Activated naive CD8-positive, alpha-beta T cell treated with anti-CD3 and anti-CD28 coated beads for 36 hours (primary cell): ENCODE data around the gene ZNF469. TPM values are rescaled to one million over a fixed set of nuclear protein-coding genes. Genes with fewer than 3 reads are reported as not detected.

Experiments
- DNase-seq: peaks from one replicate; pipeline ENCODE4 v3.0.0; 2021
- H3K27ac Mint-ChIP-seq: one replicate; pipeline ENCODE4 v1.8.0; 2022; ENCODE audit warnings: mild to moderate bottlenecking, moderate library complexity, mixed read lengths
- H3K27me3 Mint-ChIP-seq: one replicate; pipeline ENCODE4 v1.8.0; 2022; ENCODE audit warnings: mild to moderate bottlenecking, mixed read lengths
- H3K36me3 Mint-ChIP-seq: one replicate; pipeline ENCODE4 v1.8.0; 2021; ENCODE audit warnings: mild to moderate bottlenecking, mixed read lengths
- H3K4me1 Mint-ChIP-seq: one replicate; pipeline ENCODE4 v1.8.0; 2021; ENCODE audit warnings: mixed read lengths
- H3K4me3 Mint-ChIP-seq: one replicate; pipeline ENCODE4 v1.8.0; 2022; ENCODE audit warnings: mild to moderate bottlenecking, moderate library complexity, mixed read lengths
- H3K9me3 Mint-ChIP-seq: one replicate; pipeline ENCODE4 v1.8.0; 2022; ENCODE audit warnings: mixed read lengths
- total RNA-seq, 2 experiments: library from RNA; stranded (reverse); gene quantifications; one replicate each; pipeline ENCODE4 v1.2.3, GENCODE V29; 2021

The ZNF469 gene, protein sequence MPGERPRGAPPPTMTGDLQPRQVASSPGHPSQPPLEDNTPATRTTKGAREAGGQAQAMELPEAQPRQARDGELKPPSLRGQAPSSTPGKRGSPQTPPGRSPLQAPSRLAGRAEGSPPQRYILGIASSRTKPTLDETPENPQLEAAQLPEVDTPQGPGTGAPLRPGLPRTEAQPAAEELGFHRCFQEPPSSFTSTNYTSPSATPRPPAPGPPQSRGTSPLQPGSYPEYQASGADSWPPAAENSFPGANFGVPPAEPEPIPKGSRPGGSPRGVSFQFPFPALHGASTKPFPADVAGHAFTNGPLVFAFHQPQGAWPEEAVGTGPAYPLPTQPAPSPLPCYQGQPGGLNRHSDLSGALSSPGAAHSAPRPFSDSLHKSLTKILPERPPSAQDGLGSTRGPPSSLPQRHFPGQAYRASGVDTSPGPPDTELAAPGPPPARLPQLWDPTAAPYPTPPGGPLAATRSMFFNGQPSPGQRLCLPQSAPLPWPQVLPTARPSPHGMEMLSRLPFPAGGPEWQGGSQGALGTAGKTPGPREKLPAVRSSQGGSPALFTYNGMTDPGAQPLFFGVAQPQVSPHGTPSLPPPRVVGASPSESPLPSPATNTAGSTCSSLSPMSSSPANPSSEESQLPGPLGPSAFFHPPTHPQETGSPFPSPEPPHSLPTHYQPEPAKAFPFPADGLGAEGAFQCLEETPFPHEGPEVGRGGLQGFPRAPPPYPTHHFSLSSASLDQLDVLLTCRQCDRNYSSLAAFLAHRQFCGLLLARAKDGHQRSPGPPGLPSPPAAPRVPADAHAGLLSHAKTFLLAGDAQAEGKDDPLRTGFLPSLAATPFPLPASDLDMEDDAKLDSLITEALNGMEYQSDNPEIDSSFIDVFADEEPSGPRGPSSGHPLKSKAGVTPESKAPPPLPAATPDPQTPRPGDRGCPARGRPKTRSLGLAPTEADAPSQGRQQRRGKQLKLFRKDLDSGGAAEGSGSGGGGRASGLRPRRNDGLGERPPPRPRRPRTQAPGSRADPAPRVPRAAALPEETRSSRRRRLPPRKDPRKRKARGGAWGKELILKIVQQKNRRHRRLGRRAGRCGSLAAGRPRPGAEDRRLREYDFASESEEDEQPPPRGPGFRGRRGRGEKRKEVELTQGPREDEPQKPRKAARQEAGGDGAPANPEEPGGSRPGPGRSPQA (N-terminal part only)
- total RNA-seq = 1 to 10 TPM; 1.2 to 1.3 TPM

DNA sequence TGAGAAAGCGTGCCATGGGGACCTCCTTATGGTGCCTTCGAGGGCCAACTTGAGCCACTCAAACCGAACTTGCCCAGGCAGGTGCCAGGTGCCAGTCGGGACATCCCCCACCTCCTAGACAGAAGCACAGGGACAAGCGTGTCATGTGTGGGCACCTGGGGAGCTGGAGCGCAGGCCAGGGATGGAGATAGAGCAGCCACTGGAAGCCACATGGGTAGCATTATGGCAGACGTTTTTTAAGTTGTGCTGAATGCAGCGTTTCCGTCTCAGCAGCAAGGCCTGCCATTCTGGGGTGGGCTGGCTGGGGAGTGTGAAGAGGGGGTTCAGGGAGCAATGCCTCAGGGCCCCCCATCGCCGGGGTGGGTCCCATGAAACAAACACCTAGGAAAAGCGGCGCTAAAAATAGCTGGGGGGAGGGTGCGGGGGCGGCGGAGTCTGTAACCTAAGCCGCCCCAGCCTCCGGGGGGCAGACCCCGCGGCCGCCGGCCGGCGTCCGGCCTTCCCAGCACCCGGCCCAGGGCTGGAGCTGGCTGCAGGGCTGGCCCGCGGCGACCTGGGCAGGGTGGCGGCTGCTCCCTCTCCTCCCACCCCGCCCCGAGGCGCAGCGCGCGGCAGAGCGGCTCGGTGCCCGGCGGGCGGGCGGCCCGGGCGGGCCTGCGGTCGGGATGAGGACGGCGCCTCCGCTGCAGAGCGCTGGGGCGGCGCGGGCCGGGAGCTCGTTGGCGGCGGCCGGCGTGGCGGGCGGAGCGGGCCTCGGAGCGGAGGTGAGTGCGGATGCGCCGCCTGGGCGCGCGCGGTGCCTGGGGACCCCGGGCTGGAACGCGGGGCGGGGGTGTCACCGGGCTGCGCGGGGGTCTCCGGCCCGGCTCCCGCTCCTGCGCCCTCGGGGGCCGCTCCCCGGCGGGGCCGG is at the start of gene ZNF469:
Gene ZNF469 (plus strand): TSS at position 469 of the 910 bp plus-strand sequence. CDS start 44,512 bp downstream, outside the sequence.
- Mint-ChIP-seq H3K9me3 (no peaks in the 10 kb centered on the region), H3K27me3 (peaks cover 38% of the 10 kb centered on the region), H3K4me3 (no peak within 1 kb of the TSS), H3K4me1 (no peaks in the 10 kb centered on the region), H3K27ac (no peak within 1 kb of the TSS), H3K36me3 (no peaks in the 10 kb centered on the region)
- DNase-seq = no peak

DNA sequence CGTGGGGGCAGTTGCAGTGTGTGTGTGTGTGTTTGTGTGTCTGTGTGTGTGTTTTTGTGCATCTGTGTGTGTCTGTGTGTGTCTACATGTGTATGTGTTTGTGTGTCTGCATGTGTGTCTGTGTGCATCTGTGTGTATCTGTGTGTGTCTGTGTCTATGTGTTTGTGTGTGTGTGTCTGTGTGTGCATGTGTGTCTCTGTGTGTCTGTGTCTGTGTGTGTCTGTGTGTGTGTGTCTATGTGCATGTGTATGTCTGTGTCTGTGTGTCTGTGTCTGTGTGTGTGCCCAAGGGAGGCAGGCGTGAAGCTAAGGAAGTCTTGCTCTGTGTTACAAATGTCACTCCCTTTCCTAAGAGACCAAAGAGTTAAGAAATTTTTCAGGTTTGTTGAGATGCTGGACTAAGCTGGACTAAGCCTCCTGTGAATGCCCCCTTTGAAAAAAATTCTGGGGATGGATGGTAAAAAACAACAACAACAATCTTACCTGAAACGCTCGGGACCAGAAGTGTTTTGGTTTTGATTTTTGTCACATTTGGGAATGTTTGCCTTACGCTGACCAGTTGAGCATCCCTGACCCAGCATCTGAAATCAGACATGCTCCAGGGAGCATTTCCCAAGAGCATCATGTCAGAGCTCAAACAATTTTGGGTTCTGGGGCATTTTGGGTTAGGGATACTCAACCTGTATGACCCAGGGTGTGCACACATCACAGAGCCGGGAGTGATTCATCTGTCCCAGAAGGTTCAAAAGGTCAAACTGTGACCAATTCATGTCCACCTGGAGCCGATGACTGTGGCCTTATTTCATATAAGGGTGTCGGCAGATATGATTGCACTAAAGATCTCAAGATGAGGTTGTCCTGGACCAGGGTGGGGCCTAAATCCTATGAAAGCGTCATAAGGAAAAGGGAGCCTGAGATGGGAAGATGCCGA is 48.6 kb upstream of the ZNF469 start:
- no peak for DNase-seq
- H3K27ac Mint-ChIP-seq = no peak overlapping the region
- peaks cover 11% of the 10 kb centered on the region for H3K27me3 Mint-ChIP-seq
- H3K9me3 Mint-ChIP-seq = no peaks in the 10 kb centered on the region
- no peaks in the 10 kb centered on the region for H3K36me3 Mint-ChIP-seq
- H3K4me1 Mint-ChIP-seq = peaks cover 2% of the 10 kb centered on the region
- no peak overlapping the region for H3K4me3 Mint-ChIP-seq

DNA sequence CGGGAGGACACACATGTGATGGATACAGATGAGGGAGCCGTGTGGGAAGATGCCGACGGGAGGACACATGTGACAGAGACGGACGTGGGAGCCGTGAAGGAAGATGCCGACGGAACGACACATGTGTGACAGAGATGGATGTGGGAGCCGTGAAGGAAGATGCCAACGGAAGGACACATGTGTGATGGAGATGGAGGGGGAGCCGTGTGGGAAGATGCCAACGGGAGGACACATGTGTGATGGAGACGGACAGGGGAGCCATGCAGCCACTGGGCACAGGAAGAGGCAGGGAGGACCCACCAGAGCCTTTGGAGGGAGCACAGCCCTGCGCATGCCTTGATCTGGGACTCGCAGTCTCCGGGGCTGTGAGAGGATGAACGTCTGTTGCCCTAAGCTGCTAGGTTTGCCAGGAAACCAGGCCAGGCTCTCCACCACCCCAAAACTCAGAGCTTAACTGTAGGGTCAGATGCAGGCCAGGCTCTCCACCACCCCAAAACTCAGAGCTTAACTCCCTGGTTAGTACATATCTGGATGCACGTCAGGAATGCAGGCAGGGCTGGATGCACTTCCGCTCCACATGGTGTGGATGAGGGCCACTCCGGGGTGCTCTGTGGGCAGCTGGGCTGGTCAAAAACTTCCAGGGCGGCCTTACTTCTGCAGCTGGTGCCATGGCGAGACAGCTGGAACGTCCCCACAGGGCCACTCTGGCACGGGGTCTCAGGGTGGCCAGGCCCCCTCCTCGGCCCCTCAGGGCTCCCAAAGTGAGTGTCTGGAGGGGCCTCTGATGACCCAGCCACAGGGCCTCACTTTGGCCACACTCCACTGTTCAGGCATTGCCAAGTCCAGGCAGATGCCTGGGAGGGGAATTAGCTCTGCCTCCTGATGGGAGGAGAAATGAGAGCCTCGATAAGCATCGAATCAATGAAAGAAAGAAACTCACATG is 47.7 kb upstream of the ZNF469 start:
- Mint-ChIP-seq H3K36me3 (no peaks in the 10 kb centered on the region), H3K9me3 (no peaks in the 10 kb centered on the region), H3K27me3 (peaks cover 11% of the 10 kb centered on the region), H3K4me3 (no peak overlapping the region), H3K27ac (no peak overlapping the region), H3K4me1 (peaks cover 2% of the 10 kb centered on the region)
- DNase-seq = no peak

DNA sequence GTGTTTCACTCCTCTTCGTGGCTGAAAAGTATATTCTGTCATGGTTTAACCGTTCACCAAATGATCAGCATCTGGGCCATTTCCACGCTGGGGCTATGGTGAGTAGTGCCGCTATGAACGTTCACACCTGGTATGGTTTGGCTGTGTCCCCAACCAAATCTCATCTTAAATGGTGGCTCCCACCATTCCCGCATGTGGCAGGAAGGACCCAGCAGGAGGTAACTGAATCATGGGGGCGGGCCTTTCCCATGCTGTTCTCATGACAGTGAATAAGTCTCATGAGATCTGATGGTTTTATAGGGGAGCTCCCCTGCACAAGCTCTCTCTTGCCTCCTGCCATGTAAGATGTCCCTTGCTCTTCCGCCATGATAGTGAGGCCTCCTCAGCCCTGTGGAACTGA is 45.7 kb upstream of the ZNF469 start:
- H3K27ac Mint-ChIP-seq = no peak overlapping the region
- no peaks in the 10 kb centered on the region for H3K9me3 Mint-ChIP-seq
- peaks cover 11% of the 10 kb centered on the region for H3K27me3 Mint-ChIP-seq
- no peaks in the 10 kb centered on the region for H3K36me3 Mint-ChIP-seq
- no peak for DNase-seq
- H3K4me3 Mint-ChIP-seq = no peak overlapping the region
- peaks cover 2% of the 10 kb centered on the region for H3K4me1 Mint-ChIP-seq

DNA sequence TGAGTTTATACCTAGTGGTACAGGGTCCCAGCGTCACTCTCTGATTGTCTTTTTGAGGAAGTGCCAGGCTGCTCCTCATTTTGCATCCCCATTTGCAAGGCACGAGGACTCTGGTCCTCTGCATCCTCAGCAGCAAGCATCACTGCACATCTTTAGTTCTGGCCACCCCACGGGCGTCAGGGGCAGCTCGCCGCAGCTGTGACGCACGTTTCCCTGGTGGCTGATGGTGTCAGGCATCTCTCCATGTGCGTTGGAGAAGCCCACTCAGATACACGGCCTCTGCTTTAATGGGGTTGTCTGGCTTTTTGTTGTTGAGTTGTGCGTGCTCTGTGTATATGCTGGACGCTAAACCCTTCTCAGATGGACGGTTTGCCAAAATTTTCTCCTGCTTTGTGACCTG is 45.2 kb upstream of the ZNF469 start:
- no peak overlapping the region for H3K27ac Mint-ChIP-seq
- no peaks in the 10 kb centered on the region for H3K9me3 Mint-ChIP-seq
- no peak for DNase-seq
- H3K4me1 Mint-ChIP-seq = peaks cover 2% of the 10 kb centered on the region
- no peaks in the 10 kb centered on the region for H3K36me3 Mint-ChIP-seq
- H3K27me3 Mint-ChIP-seq = peaks cover 11% of the 10 kb centered on the region
- H3K4me3 Mint-ChIP-seq = no peak overlapping the region

DNA sequence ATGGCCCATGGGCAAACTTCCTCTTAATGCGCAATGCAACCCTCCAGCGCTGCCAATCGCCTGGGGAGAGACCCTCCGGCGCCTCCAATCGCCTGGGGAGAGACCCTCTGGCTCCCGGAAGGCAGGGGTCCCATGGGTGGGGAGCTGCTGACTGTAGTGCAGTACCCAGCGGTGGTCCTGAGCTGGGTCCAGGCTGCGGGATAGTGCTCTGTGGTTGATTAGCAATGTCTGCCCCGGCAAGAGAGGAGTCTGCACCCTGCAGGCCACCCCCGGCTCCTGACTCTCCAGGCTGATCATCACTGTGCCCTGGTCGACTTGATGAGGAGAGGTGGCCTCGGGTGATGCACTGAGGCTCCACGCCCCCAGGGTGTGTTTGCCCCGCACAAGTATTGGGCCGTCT is 44.6 kb upstream of the ZNF469 start:
- H3K27ac Mint-ChIP-seq = no peak overlapping the region
- H3K4me3 Mint-ChIP-seq = no peak overlapping the region
- peaks cover 2% of the 10 kb centered on the region for H3K4me1 Mint-ChIP-seq
- H3K9me3 Mint-ChIP-seq = no peaks in the 10 kb centered on the region
- no peaks in the 10 kb centered on the region for H3K36me3 Mint-ChIP-seq
- H3K27me3 Mint-ChIP-seq = peaks cover 11% of the 10 kb centered on the region
- DNase-seq = no peak

DNA sequence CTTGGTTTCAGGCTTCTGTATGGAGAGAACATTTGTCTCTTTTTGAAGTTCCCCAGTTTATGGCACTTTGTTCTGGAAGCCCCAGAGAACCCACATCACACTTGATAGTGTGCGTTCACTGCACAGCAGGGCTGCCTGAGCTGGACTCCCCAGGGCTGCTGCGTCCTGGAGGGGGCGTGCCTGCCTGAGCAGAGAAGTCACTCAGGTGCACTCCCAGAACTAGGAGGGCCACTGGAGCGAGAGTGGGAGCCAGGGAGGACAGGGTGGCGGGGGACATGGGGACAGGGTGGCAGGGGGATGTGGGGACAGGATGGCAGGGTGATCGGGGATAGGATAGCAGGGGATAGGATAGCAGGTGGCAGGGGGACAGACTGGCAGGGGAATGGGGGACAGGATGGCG is 43.9 kb upstream of the ZNF469 start:
- H3K27ac Mint-ChIP-seq = no peak overlapping the region
- no peaks in the 10 kb centered on the region for H3K36me3 Mint-ChIP-seq
- no peak for DNase-seq
- no peak overlapping the region for H3K4me3 Mint-ChIP-seq
- H3K4me1 Mint-ChIP-seq = no peaks in the 10 kb centered on the region
- H3K9me3 Mint-ChIP-seq = no peaks in the 10 kb centered on the region
- H3K27me3 Mint-ChIP-seq = peaks cover 6% of the 10 kb centered on the region

DNA sequence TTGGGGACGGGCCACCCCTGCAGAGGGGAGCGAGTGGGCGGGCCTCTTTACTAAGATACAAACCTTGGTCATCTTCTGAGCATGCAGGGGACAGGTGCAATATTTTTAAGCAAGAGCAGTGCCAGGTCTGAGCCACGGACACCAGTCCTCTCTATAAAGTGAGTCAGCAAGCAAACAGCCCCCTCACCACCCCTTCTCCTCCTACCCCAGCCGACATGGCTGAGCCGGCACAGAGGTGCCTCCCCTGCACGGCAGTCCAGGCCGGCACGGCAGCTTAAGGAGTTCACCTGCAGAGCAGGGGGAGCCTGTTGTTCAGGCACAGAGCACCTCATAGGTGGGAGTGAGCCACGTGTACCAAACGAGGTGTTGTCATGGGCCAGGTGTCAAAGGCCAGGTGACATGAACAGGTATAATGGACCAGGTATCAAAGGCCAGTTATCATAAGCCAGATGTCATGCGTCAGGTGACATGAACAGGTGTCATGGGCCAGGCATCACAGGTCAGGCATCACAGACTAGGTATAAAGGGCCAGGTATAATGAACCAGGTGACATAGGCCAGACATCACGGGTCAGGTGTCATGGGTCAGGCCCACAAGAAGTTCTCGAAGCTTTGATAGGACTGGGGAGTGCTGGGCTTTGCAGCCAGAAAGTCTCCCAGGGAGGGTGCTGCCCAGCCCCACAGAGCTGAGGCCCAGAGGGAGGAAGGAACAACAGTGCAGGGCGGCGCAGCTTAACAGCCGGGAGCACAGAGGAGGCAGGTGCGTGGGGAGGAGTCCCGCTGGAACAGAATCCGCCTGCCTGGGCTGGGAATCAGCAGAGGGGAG is 42.6 kb upstream of the ZNF469 start:
- no peaks in the 10 kb centered on the region for H3K9me3 Mint-ChIP-seq
- no peak overlapping the region for H3K4me3 Mint-ChIP-seq
- no peaks in the 10 kb centered on the region for H3K4me1 Mint-ChIP-seq
- H3K27me3 Mint-ChIP-seq = no peaks in the 10 kb centered on the region
- no peaks in the 10 kb centered on the region for H3K36me3 Mint-ChIP-seq
- no peak for DNase-seq
- H3K27ac Mint-ChIP-seq = no peak overlapping the region

DNA sequence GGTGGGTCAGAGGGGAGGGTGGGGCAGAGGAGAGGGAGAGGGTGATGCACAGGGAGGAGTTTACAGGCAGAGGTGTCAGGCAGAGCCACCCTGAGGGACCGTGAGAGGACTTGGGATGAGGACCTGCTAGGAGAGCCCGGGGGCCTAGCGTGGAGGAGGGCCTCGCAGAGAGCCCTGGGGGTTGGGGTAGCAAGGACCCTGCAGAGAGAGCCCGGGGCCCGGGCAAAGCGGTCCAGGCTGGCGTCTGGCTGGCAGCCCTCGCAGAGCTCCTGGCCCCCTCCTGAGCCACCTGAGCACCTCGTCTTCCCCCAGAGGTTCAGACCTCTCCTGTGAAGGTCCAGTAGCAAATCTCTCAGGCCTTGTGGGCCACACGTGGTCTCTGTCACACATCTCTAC is 42.0 kb upstream of the ZNF469 start:
- Mint-ChIP-seq H3K27ac (no peak overlapping the region), H3K4me1 (no peaks in the 10 kb centered on the region), H3K9me3 (no peaks in the 10 kb centered on the region), H3K36me3 (no peaks in the 10 kb centered on the region), H3K27me3 (no peaks in the 10 kb centered on the region), H3K4me3 (no peak overlapping the region)
- no peak for DNase-seq

DNA sequence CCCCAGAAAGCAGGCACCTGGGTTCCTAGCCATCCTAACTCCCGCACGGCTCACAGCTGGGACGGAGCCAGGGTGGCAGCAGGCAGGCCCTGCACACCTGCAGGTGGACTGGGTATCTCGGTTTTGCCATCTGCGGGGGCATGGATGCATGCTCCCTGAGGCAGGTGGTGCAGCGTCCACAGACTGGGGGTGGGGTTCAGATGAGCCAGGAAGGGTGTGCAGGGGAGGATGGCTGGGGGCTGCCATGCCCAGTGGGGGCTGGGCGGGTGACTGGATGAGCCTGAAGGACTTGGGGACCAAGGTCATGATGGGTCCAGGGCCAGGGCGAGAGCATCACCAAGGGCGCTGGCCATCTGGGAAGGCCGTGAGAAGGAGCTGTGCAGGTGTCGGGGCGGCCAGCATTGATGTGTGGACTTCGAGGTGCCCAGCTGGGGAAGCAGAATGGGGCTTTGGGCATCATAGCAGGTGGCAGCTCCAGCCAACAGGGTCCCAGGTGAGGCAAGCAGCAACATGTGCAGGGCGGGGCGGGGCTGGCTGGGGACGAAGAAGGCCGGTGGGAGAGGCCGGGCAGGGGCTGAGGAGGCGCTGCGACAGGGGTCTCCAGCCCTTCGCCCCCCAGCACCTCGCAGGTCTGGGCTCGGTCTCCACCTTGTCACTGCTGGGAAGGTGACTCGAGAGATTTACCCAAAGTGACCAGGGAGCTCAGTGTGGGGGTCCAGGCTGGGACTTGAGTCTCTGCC is 41.0 kb upstream of the ZNF469 start:
- no peaks in the 10 kb centered on the region for H3K27me3 Mint-ChIP-seq
- no peak for DNase-seq

DNA sequence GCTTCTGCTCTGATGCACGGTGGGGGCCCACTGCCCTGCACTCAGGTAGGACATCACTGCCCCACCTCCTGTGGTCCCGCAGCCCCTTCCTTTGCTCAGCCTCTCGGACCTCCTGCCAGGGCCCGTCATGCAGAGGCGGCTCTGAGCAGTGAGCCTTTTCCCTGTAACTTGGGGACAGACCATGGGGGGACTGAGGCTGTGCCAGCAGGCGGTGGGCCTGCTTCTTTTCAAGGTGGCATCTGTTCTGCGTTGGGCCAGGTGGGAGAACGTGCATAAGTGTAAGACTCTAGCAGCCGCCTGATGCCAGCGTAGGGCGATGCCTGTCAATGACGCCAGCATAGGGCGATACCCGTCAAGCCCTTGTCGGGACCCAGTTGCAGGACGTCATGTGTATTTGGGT is 40.3 kb upstream of the ZNF469 start:
- Mint-ChIP-seq H3K36me3 (no peaks in the 10 kb centered on the region), H3K27me3 (no peaks in the 10 kb centered on the region), H3K27ac (no peak overlapping the region), H3K4me3 (no peak overlapping the region), H3K9me3 (no peaks in the 10 kb centered on the region), H3K4me1 (no peaks in the 10 kb centered on the region)
- DNase-seq = no peak

More for the DNA sequence above, 41.0 kb upstream of the ZNF469 start:
- Mint-ChIP-seq H3K4me1 (no peaks in the 10 kb centered on the region), H3K9me3 (no peaks in the 10 kb centered on the region), H3K27ac (no peak overlapping the region), H3K36me3 (no peaks in the 10 kb centered on the region), H3K4me3 (no peak overlapping the region)
